Mesenteric fat pad (tissue), 1 donor: ENCODE measurements around the gene ACTA2. TPM values are rescaled to one million over a fixed set of nuclear protein-coding genes. Genes with fewer than 3 reads are reported as not detected.

Source experiments
- DNase-seq: peaks from one replicate; pipeline ENCODE4 v3.0.0-alpha.2; 2020; ENCODE audit warnings: low spot score
- total RNA-seq: library from RNA; stranded (reverse); fragmentation: NEBNext Ultra II Directional; extraction: Animal tissue kit (Norgen Biotek cat#: 25700); gene quantifications from one replicate; pipeline ENCODE4 v1.2.1, GENCODE V29; 2021
- donor health status: DM: yes; HTN: yes; CAD: no.

Gene ACTA2
- total RNA-seq, 1 donor from 2014 or later: 204 TPM

DNA sequence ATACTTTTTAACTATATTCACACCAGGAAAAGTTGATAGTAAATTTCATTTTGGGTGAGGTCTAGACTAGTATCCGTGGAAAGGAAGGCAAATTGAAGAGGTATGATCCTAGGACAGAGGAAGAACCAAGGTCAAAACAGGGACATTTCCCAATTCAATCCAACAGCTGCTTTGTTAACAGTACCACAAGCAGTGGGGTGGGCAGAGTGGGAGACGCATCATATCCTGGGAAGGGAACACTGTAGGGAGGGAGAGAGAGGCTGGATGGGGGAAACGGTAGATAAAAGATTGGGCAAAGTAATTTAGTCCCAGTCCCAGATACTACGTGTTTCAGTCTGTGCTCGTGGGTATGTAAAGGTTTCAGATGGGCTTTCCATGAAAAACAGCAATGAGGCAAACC is 28.9 kb upstream of the ACTA2 start:
- DNase-seq: no peak

DNA sequence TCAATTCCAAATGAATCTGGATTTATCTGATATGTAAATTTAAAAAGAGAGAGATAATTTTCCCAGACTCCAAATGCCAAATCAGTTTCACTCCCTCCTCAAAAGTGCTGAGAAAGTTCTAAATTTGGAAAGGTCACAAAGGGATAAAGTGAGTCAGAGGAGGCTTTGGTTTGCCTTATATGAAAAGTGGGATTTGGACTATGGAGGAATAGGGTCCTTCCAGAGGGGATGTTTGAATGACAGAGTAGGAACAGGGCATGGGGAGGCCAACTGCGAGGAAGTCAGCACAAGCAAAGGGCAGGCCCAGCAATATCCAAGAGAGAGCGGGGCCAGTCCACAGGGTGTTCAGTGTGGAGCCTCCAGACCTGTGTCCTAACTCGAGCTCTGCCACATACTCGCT is 28.2 kb upstream of the ACTA2 start:
- no peak for DNase-seq

DNA sequence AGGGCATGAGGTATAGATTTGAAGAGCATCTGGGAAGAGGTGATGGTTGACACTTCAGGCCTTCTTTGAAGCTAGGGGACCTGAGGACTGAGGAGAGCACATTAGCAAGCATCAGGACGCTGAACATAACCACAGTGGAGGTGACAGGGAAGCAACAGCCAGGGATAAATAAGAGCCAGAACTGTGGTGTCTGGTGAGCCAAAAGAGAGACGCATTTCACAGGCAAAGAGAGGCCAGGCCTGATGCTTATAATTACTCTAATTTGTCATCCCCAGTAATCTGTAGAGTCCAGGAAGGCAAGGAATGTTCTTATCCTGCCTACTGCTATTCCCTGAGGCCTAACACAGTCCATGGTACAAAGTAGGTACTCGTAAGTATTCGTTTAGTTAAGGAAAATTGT is 27.7 kb upstream of the ACTA2 start:
- no peak for DNase-seq

DNA sequence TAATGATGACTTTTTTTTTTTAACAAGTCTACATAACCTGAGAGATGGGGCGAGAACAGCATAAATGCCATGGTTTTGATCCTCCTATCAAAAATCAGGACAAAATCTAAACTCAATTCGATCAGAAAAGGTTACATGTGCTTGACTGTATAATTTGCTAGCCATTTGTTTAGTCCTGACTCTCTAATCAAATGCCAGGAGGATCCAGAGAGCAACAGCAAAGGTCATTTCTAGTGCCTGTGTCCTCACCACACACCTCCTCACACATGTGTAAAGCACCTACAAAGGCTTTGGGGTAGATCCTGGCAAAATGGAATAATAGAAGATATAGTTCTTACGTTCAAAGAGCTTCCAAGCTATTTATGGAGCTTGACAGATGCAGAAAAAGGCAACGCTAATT is 27.0 kb upstream of the ACTA2 start:
- no peak for DNase-seq

DNA sequence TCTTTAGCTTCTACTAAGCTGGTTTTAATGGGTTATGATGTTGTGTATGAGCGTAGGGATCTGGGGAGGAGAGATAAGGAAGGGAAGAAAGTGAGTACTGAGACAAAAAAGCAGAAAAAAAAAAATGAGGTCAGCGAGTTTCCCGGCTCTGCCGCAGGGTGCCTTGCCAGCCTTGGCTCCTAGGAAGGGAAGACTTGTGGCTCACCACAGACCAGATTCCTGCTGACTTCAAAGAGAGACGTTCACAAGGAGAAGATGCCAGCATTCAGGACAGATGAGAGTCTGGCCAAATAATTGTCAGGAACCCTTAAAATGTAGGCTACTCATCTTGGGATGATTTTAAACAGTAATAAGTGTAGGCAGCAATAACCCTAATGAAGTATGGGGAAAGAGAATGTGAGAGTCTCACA is 26.6 kb upstream of the ACTA2 start:
- DNase-seq: no peak

DNA sequence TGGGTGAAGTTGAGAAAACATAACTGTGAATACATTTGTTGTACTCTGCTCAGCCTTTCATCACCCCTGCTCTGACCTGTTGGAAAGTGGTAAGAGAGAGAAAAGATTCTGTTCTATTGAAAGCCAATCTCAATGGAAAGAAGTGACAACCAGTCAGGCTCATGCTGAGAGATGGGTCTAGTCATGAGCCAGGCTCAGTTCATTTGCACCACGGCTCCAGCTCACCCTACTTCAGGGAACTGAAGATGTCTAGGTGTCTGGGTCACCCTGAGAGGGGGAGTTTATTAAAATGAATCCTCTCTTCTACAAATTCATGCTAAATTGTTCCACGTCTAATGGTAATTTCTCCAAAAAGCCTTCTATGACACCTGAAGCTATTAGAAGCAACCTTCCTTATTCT is 25.9 kb upstream of the ACTA2 start:
- DNase-seq: no peak

DNA sequence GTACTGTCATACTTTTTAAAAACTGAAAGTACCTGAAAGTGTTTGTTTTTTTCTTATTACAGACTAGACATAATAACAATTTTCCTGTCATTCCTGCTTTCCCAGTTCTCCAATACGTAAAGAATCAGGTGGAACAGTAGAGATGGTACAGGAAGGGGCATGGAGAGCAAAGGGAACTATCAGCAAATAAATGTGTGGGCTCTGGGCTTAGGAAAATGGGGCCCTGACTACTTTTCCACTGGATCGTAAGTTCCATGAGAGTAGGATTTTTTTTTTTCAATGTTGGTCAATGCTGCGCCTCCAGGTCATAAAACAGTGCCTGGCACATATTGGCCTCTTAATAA is 22.8 kb upstream of the ACTA2 start:
- no peak for DNase-seq

DNA sequence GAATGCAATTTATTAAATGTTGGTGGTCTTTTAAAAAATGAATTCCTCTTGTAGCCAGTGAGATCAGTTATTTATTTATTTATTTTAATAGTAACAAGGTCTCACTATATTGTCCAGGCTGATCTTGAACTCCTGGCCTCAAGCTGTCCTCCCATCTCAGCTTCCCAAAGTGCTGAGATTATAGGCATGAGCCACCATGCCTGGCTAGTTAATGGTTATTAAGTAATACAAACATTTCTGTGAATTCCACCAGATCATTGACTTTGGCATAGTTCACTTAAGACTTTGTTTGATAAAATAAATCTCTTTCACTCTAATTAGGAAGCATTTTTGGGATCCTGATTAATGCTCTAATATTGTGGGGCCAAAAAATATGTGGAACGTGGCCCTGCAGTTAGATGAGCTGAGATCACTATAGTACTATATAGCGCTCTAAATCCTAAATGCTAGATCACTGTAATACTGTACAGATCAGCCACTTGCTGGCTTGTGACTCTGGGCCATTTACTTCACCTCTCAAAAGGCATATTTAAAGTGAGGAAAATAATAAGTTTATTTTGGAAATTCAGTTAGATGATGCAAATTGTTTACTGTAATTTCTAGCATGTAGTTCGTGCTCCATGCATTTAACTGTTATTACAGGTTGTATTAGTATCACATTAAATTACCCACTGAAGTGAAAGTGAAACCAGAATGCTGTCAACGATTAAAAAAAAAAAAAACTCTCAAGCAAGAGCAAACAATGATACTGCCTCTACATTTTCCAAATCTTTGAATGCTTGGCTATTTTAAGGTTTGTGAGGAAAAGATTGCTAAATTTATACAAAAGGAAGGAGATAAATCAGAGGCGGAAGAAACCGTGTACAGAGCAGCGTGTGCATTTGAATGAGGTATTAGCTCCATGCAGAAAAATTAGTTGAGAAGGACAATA is 22.1 kb upstream of the ACTA2 start:
- DNase-seq: no peak

DNA sequence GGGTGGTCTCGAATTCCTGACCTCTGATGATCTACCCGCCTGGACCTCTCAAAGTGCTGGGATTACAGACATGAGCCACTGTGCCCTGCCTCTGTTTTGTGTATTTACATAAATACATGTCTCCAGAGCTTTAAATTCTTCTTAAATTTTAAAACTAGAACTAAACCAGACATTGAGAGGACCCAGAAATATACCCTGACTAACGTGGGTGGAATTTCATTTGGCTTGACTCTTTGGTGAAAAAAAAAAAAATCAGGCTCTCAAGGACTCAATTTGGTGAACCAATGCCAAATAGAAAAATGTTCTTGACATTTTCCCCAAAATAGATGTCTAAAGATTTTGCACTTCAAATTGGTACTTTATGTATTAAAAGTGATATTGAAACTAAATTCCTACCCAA is 21.4 kb upstream of the ACTA2 start:
- no peak for DNase-seq

DNA sequence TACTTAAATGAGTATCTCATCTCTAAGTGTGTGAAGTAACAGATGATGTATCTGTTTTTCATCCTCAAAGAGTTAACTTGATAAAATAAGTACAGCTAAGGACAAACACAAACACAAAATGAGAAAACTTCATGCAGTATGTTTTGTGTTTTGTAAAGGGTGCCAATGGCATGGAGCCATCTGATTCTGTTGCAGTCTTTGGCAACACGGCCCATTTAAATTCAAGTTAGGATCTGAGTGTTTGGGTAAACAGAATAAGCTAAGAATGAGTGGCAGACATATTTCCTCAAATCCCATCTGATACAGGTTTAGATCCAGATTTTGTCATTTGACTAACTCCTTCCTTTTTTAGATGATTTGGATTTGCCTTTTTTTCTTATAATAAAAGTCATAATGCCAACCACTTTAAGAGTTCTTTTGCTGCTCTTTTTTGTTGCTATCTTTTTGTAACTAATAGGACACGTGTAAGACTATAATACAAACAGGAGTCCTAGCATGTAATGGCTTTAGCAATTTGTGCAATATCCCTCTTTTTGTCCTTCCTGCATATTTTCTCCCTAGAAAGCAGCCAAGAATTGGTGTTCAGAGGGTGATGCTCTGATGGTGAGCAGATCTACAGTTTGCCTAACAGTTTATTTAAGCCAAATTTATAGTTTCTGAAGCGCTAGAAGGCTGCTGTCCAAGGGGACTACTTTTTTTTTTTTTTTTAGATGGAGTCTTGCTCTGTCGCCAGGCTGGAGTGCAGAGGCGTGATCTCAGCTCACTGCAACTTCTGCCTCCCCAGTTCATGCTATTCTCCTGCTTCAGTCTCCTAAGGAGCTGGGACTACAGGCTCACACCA is 18.9 kb upstream of the ACTA2 start:
- DNase-seq: no peak

DNA sequence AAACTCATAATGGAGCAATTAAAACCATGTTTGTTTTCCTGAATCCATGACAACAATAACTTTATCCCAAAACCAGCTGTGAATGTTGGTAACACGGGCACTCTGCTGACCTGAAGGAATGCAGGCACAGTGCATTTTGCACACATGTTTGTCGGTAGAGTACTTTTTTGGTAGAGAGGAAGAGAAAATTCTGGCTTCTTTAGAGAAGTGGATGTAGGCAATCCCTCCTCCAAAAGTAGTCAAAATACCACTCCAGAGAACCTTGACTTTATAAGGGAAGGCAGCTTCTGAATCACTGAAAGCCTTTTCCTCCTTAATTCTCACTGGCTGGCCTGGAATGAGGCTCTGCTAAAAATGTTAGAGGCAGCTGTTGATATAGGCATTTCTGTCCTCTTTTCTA is 15.8 kb upstream of the ACTA2 start:
- DNase-seq: no peak

DNA sequence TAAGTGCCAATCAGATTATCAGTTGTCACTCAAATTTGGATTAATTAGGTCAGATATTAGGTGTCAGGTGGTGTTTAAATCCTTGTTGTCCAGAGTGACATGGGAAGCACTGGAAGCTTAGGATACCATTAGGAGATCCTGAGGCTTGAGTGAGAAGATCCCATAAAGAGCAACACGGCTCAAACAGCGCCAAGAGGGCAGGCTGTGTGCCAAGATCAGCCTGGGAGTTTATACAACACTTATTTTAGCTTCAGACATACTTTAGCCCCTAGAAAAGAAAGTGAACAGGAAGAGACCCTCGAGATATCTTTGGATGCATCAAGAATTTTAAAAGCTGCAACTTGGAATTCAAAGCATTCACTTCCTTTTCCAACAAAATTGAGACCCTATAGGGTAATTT is 14.2 kb upstream of the ACTA2 start:
- no peak for DNase-seq

DNA sequence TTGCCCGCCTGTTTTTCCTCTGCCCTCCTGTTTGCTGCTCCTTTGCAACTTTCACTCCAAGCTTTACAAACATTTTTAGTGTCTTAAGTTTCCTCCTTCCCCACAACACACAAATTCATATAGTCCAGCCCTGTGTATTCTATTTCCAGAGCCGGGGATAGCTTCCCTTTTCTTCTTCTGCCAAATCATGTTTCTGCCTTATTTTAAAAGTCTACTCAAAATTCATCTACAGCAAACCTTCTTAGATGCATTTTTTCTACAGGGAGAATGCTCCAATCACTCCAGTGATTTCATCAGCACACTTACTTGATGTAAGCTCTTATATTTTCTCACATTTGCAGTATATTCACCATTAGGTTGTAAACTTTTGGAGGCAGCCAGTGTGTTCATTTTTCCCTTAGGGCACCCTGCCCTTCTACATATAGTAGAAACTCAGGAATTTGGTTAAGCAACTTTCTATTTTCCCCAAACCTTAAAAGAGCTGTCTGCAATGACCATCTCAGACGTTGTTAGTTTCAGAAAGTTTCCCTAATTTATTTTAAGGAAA is 12.4 kb upstream of the ACTA2 start:
- no peak for DNase-seq

DNA sequence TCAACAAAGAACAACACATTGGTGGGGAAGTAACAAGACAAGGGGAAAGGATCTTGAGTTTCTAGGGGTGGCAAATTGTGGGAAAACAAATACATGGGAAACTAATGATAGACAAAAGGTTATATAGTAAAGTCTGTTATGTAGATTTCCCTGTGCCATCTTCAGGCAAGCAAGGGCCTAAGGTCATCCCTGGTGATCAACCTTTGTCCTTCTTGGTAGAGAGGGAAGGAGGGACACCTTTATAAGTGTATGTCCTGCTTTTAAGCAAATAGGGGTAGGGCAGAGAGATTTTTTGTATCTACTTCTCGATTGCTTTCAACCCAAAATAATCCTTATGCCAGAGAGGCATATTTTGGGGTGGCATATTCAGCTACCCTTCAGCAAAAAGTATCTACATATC is 11.8 kb upstream of the ACTA2 start:
- DNase-seq: no peak

DNA sequence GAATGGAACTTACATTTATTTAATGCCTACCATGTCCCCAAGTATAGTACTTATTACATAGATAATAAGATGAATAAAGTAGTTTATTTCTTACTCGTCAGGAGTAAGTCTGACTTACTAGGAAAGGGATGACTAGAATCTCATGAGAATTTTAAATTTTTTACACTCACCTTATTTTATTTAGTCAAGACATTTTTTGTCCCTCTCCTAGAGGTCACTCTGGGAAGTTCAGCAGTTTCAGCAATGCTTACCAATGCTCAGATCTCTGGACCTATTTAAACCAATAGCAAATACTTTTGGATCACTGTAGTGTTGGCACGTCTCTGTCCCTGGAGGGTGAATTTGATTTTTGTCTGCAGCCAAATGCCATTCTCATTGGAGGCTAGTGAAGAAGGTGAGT is 10.7 kb upstream of the ACTA2 start:
- DNase-seq: no peak

DNA sequence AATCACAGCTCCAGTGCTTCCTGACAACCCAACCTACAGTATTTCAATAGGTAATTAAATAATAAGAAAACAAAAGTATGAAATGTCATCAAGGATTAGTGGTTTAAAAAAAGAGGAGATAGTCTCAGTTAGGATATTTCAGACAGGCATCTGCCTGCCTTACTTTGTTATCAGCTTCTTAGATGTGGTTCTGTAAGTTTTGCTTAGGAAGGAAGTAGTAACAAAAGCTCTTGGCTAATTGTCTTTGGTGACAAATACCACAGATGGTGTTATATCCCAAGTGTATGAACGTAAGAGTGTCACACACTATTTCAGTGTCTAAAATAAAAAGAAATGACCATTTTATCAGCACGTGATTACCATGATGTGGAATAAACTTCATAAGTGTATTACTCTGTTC is 9.8 kb upstream of the ACTA2 start:
- DNase-seq: no peak

DNA sequence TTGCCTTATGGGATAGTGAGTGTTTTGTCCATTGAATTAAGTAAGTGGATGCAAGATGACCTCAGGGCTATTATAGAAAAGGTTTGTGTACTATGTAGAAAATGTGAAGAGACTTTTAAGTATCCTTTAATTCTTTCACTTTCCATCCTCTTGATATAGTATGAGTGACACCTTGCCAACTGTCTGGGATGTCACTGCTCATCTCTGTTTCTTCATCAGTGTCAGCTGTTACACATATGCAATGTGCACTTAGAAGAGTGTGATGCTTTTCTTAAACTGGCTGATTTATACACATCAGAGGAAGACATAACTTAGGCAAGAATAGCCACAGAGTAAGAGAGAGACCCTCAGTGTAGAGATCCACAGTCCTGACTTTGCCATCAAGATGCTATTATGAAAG is 8.7 kb upstream of the ACTA2 start:
- no peak for DNase-seq

DNA sequence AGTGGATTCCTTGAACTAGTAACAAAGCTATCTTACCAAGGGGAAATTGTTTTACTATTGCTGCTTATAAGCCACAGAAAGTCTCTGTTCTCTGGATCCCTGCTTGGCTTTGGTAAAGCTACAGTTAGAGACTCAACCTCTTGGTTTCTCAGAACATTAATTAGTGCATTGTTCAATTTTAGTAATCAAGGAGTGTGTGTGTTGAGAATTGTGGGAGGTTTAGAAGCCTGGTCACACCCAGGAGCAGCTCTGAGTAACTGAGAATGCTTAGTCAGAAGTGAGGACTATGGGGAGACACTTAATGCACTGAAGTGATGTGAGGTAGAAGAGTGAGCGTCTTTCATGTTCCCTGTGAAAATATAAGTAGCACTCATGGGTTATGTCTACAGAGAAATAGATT is 8.2 kb upstream of the ACTA2 start:
- DNase-seq: no peak

DNA sequence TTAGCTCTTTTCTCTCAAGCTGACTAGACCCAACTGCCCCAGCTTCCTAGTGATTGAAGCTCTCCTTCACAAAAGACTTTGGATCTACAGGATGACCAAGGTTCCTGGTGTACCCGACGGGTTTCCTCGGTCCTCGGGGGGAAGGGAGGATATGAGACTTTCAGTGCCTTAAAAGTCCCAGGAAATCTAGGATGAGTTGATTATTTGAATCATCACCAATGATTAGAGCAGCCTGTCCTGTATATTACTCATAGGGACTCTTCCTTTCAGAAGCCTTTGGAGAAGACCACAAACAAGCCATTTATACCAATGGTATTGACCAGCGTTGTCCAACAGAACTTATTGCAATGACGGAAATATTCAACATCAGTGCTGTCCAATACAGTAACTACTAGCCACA is 6.1 kb upstream of the ACTA2 start:
- no peak for DNase-seq

DNA sequence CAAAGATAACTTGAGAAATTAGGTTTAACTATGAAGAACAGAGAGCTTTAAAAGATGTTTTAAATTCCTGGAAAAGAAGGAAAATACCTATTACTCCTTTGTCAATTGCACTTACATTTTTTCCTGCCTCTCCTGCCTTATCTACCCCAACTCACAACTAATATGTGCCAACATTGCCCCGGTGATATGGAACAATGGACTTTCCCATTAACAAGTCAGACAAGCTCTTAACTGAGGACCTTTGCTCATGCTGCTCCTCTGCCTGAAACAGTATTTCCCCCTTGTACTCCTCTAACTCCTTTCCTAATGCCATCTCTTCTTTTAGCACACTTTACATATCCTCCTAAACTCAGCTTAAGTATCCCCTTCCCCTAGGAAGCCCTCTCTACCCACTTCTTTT is 4.8 kb upstream of the ACTA2 start:
- DNase-seq: no peak

DNA sequence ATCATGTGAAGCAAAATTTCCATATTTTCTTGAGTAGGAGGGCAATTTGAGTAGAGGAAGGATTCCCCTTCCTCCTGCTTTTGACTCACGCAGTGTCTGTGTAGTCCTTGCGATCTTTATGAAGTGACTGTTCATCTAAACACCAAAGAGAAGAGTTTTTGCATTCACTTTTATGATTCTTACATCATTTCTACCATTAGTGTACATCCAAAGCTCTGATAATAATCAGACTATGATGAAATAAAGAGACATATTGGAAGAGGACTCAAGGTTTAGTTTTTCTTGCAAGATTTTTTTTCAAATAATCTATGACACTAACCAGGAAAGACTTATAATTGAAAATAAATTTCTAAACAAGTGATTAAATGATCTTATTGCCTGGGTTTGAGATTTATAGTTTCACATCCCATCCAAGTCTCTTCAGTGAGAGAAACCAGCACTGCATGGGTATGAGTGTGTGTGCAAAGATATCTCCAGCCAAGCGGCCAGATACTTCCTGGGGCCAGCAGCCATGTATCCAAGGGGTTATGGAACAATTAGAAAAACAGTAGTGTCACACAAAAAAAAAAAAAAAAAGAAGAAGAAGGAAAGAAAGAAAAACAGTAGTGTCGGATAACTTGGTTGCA is 2.0 kb upstream of the ACTA2 start:
- DNase-seq: no peak

DNA sequence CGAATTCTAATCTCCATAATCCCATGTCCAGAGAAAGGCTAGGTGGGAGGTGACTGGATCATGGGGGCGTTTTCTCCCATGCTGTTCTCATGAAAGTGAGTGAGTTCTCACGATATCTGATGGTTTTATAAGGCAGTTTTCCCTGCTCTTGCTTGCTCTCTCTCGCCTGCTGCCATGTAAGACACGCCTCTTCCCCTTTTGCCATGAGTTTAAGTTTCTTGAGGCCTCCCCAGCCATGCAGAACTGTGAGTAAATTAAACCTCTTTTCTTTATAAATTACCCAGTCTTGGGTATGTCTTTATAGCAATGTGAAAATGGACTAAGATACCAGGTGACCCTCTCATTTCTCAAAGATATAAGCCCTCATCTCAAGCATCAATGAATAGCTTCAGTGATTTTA is 1.1 kb upstream of the ACTA2 start:
- DNase-seq: no peak
